T-helper 1 cell (primary cell): ENCODE data around the gene AMOTL2.

Experiments
- DNase-seq, 5 donors: peaks; one replicate each; pipeline ENCODE4 v3.0.0-alpha.2; 2012 to 2020

The AMOTL2 gene

DNA sequence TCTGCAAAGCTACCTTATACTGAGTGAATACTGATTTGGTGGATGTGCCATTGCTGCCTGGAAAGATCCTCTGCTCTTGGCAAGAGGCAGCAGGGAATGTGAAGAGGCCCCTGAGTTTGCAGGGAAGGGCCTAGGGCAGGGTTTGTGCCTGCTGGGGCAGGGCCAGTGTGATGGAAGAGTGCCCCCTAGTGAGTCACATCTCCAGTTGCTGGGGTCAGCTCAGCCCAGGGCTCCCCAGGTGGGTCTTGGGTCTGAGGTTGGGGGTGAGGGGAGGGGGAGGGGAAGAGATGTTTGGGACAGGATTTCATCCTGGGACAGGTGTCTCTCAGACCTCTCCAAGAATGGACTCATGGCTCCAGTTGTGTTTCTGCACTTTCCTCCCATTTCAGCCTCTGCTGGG is 4.1 kb upstream of the AMOTL2 start:
- no peak for DNase-seq

DNA sequence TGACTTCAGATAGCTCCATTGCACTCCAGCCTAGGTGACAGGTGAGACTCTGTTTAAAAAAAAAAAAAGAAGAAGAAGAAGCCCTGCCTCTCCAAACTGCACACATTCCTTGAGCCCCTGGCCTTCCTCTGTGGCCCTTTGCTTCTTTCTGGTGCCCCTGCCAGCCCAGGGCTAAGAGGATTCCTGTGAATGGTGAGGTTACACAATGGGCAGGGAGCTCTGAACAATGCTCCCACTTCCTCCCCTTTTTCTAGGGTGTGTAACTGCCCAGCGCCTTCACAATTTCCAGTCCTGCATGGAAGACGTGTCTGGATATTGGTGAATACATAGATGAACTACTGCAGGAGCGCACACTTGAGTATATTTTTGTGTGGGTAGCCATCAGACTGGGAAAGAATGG is 3.6 kb upstream of the AMOTL2 start:
- DNase-seq, result no peak

DNA sequence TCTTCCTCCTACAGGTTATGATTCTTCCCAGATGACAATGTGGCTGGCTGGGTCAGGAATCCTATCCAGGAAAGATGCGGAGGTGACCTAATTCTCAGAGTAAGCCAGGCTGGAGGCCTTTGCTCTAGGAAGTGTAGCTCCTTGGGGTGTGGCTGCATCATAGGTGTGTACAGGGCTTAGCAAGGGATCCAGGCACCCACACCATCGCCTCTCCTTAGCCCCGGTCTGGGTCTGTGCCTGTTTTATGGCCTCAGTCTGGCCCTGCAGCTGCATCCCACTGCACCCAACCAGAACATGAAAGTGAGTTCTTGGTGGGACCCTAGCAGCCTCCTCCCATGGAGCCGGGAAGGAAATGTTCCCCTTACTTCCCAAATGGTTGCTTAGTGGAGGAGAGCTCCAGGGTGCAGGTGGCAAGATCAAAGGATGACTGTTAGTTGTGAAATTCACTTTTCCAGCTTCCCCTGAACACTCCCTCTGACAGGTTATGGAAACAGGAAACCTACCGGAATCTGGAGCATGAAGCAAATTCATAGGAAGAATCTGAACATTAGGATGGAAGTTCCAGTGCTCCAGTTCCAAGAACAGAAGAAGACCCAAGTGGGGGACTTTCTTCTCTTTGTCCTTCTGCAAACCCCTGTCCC is 2.7 kb upstream of the AMOTL2 start:
- no peak for DNase-seq

DNA sequence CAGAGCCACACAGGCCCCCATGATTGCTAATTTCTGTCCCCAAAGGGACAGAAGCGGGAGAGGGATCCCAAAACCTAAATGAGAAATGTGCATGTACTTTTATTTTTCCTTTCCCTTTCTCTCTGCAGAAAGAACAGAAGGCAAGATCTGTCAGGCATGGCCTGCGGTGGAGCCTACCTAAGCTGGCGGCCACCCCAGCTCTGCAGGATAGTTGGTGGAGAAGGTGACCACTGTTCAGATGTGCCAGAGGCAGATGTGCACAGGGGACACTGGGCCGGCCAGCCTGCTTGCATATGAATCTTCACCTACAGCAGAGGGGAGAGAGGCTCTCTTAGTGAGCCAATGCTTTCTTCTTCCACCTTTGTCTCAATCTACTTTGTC is 2.1 kb upstream of the AMOTL2 start:
- DNase-seq, result no peak

DNA sequence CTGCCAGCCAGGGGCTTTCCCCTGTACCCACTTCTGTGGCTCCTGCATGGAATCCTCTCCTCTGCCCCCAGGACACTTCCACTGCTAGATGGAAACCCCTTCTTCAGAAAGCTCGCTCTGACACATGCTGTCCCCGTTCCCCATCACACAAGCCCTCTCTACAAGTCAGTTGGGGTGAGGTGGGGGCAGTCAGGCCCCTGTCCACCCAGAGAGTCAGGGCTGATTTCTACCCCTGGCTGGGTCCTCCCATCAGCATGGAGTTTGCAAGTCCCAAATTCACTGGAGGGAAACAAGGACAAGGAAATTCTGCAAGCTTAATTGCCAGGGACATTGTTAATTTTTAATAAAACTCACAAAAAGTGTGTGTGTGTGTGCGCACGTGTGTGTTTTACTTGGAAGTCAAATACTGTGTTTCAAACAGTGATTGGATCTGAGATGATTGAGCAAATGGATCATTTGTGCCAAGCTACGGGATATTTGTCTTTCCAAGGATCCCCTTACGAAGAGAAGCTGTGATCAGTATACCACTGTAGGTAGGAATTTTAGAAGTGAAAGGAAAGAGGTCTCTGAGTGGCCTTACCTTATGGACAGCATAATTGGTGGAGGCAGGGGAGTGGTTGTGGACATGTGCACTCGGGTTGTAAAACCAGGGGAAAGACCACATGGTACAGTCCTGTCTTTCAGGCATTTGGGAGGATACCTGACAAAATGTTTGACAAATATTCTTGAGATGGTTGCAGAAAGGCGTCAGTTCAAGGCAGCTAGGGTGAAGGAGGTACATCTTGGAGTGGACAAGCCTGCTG is 1.5 kb upstream of the AMOTL2 start:
- DNase-seq, result no peak

DNA sequence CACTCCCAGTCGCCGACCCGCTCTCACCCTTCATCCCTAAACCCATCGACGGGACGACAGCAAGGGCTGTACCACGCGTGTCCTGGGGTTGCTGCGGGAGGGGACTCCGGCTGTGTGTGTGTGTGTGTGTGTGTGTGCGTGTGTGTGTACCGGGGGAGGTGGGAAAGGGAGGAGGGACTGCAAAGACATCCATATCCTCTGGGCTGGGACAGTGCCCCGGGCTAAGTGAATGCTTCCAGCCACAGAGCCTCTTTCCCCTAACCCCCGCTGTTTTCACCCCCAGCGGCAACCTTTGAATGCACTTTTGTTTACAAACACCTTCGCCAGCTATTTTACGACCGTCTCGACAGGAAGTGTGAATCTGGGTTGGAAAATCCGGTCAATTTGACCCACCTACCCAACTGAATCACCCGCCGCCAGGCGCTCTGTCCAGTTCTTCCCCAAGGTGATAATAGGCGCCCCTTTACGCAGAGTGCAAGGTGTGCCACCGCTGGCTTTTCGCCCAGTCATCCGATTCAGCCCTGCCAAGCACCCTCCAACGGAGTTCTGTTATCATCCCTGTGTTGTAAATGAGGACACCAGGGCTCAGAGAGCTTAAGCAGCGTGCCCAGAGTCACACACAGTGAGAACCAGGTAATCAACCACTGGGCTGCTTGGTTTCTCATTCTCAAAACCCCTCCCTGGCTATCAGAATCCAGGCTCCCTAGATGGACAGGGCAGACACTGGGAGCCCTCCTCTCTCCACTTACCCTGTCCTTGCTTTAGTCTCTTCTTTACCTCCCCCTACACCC is 739 bp upstream of the AMOTL2 start:
- no peak for DNase-seq

DNA sequence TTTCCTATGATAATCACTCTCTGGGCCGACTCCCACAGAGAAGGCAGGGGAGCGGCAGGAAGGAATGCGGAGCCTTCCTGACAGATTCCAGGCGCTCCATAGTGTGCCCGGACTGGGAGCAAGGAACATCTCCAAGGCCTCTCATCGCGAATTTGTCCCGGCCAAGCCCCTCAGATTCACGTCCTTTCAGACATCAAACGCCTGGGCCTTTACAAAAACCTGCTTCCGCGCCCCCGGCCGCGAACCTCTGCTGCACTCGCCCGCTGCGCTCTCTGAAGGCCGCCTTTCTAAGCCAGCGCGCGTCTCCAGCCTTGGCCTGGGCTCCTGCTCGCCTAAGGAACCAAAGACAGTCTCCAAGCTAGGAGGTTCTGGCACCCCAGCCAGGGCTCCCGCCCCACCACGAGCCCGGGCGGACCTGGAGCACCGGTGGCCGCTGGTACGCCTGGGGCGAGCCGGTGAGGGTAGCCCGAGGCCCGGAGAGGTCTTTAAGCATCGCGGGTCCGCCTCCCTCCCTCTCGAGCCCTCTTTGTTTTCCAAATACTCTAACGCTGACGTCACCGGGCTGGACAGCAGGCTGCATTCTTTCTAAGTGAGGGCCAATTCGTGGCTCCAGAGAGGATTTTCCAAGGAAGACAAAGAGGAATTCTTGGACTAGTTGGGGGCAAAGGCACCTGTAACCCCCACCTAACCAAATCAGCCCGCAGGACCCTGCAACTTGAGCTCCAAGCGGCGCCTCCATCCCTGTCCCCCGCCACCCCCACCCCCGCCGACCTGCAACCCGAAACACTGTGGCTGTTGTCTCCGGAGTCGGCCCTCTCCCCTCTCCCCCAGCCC is 759 bp downstream of the AMOTL2 start:
- DNase-seq, result no peak

DNA sequence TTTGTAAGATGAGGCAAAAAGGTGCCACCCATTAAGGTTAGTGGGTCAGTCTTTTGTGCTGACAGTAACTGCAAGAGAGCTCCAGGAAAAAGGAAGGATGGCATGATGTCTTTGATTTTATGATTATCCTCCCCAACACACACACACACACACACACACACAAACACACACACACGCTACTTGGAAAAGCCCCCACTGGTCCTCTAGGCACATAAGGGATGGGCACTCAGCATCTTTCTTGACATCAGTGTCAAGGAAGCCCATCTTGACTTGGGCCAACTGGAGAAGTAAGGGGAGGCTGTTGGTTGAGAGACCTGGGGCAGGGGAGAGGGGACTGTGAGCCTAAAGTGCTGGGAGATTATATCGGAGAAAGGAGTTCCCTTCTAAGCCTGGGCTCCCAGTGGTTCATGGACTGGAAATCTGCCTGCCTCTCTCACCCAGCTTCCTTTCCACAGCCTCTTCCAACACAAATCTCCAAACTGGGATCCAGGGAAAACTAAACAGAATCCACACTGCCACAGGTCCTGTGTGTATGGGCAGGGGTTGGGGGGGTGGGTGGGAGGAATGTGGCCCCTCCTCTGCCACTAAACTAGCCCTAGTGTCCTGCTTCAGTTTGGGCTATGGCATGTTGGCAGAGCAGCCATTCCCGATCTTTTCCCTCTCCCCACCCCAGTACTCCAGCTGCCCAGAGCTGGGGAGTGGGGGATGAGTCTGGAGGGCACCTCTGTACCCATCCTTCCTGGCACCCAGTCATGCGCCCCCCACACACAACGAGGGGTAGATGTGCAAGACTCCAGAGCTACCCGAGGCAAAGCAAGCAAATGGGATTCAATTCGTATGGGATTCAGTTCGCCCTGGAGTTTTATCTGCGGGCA is 1.6 kb downstream of the AMOTL2 start:
- DNase-seq, result no peak

DNA sequence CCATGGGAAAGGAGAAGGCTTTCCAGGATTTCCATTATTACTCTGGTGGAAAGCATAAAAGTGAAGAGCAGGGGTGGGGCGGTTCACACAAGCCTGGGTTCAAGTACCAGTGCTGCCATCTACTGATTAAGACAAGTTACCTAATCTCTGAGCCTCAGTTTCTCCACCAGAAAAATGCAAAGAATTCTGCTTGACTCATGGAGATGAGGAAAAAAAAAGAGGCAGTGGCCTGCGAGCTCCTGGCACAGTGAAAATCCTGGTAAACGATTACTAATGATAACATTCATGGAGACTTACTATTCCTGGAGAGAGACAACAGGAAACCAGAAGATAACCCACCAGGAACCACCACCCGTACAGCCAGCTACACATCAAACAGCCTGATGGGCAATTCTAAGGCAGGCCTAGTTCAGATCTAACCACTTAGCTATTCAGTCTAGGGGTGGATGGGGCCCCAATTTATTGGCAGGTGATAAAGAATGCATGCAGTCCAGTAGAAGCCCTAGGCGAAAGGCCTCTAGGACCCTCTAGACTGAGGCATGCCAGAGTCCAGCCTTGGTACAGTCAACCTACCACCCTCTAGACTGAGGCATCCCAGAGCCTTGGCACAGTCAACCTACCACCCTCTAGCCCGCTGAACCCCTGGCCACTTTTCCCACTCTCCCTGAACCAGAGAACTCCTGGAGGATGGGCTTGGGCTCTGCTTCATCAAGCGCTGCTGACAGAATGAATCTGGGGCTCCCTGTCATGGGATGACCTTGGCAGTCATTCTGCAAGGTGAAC is 2.5 kb downstream of the AMOTL2 start:
- DNase-seq, result no peak

DNA sequence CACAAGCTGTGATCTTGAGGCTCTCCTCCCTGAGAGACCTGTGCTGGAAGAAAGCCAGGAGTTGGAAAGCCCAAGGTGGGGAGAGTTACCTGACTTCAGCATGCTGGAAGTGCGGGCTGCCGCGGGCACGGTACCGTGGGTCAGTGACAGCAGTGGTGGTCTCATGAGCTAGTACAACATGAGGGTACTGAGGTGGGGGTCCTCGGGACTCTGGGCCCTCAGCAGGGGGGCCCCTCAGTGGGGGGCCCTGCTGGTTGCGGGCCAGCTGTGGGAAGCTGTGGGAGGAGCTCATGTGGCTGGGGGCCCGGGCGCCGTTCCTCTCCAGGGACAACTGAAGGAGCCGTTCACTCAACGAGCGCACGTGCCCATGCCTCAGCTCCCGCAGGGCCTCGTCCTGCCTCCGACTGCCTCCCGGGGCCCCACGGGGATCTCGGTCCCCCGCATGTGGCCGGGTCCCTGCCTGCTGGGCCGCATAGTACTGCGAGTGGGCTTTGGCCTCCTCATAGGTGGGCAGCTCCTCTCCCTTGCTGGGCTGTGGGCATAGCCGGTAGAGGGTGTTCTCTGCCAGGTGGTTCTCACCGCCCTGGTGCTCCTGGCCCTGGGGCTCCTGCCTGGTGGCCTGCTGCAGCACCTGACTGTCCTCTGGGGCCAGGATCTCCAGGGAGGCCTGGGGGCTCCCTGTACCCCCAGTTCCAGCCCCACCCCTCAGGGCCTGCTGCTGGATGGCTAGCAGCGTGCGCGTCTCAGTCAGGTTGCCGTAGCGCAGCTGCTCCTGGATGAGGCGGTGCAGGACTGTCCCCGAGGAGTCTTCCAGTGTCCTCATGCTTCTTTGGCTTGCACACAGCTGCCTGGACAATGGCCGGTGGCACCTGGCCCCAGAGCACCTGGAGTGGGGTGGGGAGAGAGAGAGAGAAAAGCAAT is 3.4 kb downstream of the AMOTL2 start:
- no peak for DNase-seq

DNA sequence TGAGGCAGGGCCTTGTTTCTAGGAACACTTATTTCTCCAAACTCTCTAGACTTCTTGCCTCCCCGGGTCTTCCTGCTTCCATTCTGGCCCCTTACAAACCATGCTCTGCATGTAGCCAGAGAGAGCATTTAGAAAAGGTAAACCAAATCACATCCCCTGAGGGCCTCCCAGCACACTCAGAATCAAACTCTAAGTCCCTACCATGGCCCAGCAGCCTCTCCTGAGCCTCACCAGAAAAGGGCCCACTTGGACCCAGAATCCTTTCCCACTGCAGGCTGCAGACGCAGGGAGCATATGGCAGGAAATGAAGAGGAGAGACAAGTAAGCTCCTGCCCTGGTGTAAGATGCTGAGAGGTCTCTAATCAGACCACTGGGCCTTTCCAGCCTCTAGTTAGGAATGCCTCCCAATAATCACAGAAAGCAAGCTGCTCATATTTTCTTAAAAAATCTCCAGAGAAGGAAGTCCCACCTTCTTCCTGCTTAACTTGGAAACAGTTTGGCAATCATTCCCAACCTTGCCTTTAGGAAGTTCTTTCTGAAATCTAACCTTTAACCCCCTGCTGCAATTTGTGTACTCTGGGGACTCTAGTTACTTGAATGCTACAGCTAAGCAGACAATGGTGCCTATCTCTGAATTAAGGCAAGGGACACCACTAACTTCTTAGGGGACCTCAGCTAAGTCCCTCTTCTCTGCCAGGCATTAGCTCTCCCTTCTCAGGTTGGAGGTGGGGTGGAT is 4.2 kb downstream of the AMOTL2 start:
- no peak for DNase-seq

DNA sequence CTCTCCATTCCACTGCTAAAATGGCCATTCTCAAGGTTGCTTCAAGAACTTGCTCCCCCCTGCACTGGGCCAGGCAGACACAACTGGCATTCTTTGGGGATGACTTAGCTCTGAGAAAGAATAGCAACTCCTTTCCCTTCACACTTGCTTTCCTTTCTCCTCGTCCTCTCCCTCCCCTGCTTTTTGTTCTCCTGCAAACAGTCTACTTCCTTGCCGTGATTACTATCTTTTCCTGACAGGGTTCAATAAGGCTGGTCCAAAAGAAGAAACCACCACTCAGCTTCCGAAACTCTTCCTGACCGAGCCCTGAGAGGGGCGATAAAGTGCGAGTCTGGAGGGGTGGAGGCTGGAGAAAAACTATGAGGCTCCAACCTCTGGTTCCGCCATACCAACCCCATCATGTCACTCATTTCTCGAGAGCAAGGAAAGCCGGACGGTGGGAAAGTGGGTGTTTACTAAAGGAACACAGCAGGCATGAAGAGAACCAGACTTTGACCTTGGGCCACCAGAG is 5.0 kb downstream of the AMOTL2 start:
- DNase-seq, result no peak

DNA sequence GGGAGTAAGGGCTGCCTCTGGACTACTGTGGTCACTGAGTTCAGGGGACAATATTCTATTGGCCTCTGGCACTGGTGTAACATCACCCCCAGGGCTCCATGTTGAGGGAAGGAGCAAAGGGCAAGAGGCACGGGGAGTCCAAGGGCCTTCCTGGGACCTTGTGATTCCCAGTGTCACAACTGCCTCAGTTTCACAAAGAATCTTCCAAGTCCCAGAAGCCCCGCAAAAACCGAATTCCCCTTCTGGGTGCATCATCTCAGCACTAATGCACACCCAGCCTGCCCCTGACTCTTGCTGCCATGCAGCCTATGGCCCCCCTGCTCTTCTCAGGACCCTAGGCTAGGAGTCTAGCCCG is 5.5 kb downstream of the AMOTL2 start:
- DNase-seq, result no peak

DNA sequence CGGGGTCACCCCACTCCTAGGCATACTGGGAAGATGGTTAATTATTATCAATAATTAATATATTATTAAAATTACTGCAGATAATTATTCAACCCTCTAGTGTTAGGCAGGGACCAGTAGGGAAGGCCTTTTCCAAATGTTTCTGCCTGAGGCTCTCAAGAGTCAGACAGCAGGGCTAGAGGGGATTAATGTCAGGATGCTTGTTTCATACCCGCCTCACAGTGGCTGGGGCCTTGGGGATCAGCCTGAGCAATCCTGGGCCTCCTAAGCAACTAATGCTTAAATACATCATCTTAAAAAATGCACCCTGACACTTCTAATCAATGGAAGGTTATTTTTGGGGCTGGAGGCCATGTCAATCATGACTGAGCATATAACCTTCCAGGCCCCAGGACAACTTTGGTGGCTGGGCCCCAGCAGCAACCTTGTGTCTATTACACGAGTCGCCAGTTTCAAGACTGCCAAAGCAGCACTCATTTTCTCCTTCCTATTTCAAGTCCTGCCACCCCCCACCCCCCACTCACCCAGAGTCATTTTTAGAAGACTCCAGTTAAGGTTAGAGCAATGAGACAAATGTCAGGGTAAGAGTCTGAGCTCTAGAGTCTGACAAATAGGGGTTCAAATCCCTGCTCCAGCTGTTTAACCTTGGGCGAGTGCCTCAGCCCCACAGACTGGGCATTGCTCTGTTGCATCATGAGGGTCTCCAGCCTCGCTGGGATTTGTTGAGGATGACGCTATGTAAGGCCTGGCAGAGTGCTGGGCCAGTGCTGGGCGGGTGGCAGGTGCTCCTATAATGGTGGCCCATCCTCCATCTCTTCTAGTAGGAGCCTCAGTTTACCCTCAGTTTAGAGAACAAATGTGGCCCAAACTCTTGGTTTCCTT is 6.1 kb downstream of the AMOTL2 start:
- DNase-seq, result no peak

DNA sequence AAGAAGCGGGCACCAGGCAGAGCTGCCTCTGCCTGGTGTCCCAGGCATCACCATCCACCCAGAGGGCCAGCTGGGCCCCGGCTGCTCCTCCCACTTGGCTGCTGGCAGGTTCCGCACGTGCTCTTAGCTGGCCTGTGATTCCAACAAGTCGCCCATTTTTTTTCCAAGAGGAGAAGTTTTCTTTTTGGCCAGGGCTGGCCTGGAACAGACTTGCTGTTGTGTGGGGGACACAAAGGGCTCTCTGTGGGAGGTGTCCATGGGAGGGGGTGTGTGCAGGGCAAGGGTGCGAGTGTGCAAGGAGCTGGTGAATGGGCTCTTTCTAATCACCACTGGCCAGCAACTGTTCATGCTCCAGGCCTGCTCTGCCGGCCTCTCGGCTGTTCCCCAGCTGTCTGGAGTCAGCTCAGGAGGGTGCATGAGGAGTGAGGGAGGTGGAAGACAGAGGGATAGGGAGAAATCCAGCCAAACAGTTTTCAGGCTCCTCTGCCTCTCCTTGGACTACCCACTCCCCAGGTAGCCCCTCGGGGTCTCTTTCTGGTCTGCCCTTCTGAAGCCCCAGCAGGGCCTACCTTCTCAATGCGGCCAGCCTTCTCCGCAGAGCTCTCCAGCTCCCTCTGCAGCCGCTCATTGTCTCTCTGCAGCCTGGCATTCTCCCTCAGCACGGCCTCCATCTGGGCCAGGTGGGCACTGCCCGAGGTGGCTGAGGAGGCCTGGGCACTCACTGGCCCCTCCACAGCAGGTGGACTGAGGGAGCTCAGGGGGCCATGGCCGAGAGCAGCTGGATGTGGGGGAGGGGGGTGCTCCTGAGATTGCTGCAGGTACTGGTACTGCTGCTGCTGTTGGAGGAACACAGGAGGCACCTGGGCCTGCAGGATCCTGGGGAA is 7.1 kb downstream of the AMOTL2 start:
- no peak for DNase-seq

DNA sequence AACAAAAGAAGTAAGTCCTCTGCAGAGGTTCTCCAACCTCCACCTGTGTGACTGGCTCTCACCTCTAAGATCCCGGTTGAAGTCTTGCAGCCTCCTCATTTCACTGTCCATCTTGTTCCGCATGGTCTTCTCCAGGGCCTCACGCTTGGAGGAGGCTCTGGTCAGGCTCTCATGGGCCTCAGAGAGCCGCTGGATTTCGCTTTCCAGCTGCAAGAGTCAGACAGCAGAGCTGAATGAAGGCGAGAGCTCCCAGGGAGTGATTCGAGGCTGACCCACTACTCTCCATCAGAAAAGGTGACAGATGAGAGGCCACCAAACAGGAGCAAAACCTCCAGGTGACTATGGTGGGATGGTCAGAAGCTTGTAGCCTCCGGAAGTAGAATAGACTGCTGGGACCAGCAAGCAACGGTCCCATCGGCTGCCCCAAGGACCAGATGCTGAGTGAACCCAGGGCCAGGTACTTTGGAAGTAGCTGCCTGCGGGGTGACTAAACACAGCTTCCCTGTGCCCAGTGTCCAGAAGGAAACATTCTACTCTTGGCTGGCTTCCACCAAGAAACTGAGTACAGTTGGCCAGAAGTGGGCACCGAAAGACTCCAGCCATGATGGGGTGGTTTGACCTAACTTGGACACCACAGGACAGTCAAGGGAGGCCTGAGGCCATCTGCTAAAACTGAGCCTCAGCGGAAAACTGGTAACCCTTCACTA is 7.9 kb downstream of the AMOTL2 start:
- no peak for DNase-seq

DNA sequence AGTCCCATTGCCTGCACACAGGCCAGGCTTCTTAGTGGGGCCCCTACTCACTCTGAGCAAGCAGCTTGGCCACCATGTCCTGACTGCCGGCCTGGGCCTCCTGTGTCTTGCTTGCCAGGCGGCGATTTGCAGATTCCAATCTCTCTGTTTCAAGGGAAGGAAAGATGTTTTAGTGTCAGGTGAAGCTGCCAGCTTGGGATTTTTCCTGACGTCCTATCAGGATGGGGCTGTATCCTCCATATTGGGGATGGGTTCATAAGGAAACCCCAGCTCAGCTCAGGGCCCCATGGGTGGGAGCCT is 8.5 kb downstream of the AMOTL2 start:
- no peak for DNase-seq
